Breast epithelium (tissue), 3 donors: ENCODE results near the gene SORT1.

Experiments
- POLR2A ChIP-seq: fragments of 450-650 bp; IDR thresholded peaks from one replicate; pipeline ENCODE4 v1.6.1; 2016; ENCODE audit warnings: antibody characterized with exemption, mild to moderate bottlenecking, moderate library complexity
- POLR2AphosphoS5 ChIP-seq, 3 donors: sonication (generic); formaldehyde crosslinking; IDR thresholded peaks; one replicate each; pipeline ENCODE4 v1.6.1; 2017; ENCODE audit warnings: antibody characterized with exemption in 3 of 3

- TF ChIP-seq POLR2A (no peak), POLR2AphosphoS5 (IDR thresholded peaks at IDR 0.05) (no peak)
Measured at GRCh38 chr1:109388208-109388711, 9.5 kb downstream of the SORT1 start.
